ENCODE measurements around the gene SLC9A5. TPM values are rescaled to one million over a fixed set of nuclear protein-coding genes. Genes with fewer than 3 reads are reported as not detected.

Gene SLC9A5, protein sequence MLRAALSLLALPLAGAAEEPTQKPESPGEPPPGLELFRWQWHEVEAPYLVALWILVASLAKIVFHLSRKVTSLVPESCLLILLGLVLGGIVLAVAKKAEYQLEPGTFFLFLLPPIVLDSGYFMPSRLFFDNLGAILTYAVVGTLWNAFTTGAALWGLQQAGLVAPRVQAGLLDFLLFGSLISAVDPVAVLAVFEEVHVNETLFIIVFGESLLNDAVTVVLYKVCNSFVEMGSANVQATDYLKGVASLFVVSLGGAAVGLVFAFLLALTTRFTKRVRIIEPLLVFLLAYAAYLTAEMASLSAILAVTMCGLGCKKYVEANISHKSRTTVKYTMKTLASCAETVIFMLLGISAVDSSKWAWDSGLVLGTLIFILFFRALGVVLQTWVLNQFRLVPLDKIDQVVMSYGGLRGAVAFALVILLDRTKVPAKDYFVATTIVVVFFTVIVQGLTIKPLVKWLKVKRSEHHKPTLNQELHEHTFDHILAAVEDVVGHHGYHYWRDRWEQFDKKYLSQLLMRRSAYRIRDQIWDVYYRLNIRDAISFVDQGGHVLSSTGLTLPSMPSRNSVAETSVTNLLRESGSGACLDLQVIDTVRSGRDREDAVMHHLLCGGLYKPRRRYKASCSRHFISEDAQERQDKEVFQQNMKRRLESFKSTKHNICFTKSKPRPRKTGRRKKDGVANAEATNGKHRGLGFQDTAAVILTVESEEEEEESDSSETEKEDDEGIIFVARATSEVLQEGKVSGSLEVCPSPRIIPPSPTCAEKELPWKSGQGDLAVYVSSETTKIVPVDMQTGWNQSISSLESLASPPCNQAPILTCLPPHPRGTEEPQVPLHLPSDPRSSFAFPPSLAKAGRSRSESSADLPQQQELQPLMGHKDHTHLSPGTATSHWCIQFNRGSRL
- 0.65 and 1.2 TPM in 2 replicates for total RNA-seq

DNA sequence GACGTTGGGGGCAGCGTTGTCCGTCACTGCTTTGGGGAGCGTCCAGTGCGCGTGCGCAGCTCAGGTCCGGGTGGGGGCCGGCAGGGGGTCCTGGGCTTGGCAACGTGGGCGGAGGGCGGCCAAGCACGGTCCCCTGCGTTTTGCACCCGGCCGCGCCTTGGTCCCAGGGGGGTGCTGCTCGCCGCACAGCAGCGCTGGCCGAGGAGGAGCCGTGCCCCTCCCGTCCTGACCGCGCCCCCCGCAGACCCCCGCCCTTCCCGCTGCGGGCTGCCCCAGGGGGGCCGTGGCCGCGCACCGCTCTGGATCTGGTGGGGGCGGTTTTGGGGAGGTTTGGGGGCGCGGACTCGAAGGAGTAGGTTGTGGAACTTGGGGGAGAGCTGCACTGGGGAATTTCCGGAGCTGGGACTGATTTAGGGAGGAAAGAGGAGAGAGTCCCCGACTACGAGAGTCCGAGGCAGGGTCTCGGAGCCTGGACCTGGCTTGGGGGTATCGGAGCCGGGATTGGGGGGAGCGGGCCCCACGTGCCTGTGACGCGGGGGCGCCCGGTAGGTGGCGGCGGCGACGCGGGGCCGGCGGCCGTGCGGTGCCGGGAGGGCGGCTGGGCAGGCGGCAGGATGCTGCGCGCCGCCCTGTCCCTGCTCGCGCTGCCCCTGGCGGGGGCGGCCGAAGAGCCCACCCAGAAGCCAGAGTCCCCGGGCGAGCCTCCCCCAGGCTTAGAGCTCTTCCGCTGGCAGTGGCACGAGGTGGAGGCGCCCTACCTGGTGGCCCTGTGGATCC, at the start of gene SLC9A5:
SLC9A5 (plus strand) TSS at position 579 of the 777 bp plus-strand sequence; CDS start at position 615, 36 bp downstream.

DNA sequence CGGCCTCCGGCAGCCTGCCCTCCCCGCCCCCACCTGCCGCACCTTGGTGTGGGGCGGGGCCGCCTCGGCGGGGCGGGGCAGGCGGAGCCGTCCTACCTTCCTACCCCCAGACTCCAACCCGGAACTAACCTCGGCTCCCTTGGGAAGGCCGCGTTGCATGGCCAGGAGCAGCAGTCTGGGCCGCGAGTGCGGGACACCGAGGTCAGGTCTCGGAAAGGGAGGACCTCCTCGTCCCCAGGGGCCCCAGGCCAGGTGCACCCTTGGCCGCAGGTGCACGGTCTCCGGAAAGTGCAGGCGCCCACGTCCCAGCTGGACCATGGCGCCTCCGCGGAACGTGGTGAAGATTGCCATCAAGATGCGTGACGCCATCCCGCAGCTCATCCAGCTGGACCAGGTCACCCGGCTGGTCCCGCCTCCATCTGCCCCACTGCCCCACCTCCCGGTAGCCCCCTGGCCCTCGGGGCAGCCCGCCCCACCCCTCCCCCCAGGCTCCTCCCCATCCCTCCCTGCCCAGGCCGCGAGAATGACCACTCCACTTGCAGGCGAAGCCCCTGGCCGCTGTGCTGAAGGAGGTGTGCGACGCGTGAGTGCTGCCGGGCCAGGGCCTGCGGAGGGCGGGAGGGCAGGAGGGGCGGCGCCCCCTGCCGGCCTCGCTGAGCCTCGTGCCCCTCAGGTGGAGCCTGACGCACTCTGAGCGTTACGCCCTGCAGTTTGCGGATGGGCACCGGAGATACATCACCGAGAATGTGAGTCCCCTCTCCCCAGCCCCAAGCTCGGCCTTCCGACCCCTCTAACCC, 49.6 kb upstream of the SLC9A5 start, which contains the start of gene ELMO3:
ELMO3 (plus strand) TSS at position 121 of the 797 bp plus-strand sequence; CDS start at position 317, 196 bp downstream.

DNA sequence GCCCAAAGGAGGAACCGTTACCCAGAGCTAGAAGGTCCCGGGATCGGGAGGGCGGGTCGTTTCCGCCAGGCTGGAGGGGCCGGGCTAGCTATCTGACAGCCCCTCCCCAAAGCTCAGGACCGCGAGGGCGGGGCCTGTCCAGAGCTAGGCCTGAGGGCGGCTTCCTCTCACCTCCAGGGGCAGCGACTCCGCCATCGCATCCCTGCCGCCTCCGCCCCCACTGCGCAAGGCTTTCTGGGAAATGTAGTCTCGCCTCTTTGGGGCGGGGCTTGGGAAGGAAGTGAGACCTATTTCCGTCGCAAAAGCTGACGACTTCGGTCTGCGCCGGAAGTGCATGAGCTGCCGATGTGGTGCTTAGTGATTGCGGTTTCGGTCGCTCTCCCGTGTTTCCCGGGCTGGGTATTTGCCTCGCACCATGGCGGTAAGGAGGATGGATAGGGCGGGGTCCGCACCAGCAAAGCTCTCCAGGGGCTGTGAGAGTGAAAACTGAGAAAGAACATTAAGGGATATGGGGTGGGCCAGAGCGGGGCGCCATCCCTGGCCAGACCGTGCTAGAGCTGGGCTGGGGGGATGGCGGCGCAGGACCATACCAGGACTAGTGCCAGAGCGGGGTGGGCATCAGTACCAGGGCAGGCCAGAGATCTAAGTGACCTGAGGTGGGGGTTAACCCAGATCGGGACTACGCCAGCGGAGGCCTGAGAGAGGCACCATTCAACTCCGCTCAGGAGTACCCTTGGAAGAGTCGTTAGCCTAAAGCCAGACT, 21.8 kb upstream of the SLC9A5 start, which contains the start of gene TMEM208:
TMEM208 (plus strand) TSS at position 327 of the 763 bp plus-strand sequence; CDS start at position 416, 89 bp downstream.

DNA sequence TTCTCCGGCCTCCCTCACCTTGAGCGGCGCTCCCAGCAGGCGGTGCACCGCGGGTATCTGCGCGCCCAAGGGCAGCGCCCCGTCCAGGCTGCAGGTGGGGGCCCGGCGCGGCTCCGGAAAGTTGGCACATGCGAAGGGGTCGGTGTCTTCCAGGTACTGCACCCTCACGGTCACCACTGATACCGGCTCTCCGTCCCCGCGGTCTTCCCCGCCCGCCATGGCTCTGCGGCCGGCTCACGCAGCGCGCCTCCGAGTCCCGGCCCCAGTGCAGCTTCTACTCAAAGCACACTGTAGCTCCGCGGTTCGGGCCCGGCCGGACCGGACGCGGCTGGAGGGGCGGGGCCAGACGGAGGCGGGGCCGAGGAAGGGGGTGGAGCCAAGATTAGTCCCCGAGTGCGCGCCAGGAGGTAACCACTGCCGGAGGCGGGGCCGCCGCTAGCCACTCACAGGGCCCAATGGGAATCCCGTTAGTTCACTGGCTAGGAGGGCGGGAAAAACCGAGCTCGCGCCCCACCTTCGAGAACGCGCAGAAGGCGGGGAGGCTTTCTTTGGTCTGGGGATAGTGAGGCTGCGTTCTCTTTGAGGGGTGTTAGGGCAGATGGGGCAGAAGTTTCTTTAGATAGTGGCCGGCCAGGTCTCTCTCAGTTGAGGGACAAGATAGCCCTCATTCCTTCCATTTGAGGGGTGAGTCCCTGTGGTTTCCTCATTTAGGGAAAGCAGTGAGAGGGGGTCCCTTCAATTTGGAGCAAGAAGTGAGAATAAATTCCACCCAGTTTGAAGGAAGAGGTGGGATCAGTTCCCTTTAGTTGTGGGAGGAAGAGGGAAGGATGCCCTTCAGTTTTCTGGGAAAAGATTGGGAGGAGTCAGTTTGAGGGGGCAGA, 1.3 kb upstream of the SLC9A5 start, which contains the start of gene FHOD1:
FHOD1 (minus strand) TSS at position 290 of the 881 bp plus-strand sequence; CDS start at position 219, 71 bp downstream.

DNA sequence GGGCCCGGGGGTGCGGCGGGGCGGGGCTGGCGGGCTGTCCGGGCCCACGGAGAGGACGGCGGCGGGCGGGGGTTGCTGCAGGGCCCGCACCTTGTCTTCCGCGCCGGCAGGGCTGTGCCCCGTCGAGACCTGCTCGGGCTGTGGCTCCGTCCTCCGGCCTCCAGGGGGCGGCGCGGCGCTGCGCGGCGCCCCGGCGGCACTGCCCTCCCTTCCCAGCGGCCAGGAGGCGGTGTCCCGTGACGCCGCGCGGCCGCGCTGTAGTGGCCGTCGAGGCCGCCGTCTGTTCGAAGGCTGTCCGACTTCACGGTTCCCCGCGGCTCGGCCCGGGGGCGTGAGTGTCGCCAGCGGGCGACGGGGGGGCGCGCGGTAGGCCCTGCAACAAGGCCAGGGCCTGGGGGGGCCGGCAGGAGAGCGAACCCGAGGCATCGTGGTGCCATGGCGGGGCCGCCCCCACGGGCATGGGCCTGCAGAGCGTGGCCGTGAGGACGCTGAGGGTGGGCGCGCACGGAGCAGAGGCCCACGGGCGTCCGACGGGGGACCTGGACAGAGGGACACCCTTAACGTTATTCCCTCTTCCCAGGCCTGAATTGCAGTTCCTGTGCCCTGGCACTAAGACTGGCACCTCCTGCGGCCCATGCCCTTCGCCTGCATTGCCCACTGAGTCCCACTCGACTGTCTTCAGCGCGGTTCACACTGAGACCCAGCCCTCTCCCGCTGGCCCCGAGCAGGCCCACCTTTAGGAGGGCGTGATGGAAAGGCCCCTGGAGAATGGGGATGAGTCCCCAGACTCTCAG, 30.7 kb downstream of the SLC9A5 start, which contains the start of gene PLEKHG4:
PLEKHG4 (plus strand) TSS at position 237 of the 794 bp plus-strand sequence; CDS start at position 750, 513 bp downstream.

Other genes with a start within 250 kb of the SLC9A5 start
- gene CBFB, start 219.8 kb upstream of the SLC9A5 start, total RNA-seq, result 48.2 and 64.0 TPM in 2 replicates
- 8.4 and 12.8 TPM in 2 replicates for gene PHAF1, start 139.0 kb upstream of the SLC9A5 start, total RNA-seq
- gene B3GNT9, start 98.0 kb upstream of the SLC9A5 start, total RNA-seq, result 18.1 and 23.9 TPM in 2 replicates
- gene TRADD, start 89.1 kb upstream of the SLC9A5 start, total RNA-seq, result 34.4 and 39.5 TPM in 2 replicates
- gene FBXL8, start 89.0 kb upstream of the SLC9A5 start, total RNA-seq, result 11.3 and 12.1 TPM in 2 replicates
- 4.9 and 9.4 TPM in 2 replicates for gene HSF4, start 84.2 kb upstream of the SLC9A5 start, total RNA-seq
- gene NOL3, start 78.4 kb upstream of the SLC9A5 start, total RNA-seq, result 24.8 and 31.0 TPM in 2 replicates
- 9.2 and 12.7 TPM in 2 replicates for gene MATCAP1, start 65.0 kb upstream of the SLC9A5 start, total RNA-seq
- gene EXOC3L1, start 58.8 kb upstream of the SLC9A5 start, total RNA-seq, result 0.08 TPM in 1 of 2 replicates, not detected in the other
- 81.8 and 112 TPM in 2 replicates for gene E2F4, start 56.8 kb upstream of the SLC9A5 start, total RNA-seq
- 56.5 and 70.0 TPM in 2 replicates for gene ELMO3, start 49.8 kb upstream of the SLC9A5 start, total RNA-seq
- gene TMEM208, start 21.8 kb upstream of the SLC9A5 start, total RNA-seq, result 30.2 and 46.2 TPM in 2 replicates
- gene FHOD1, start 1.5 kb upstream of the SLC9A5 start, total RNA-seq, result 24.1 and 35.0 TPM in 2 replicates
- gene PLEKHG4, start 30.6 kb downstream of the SLC9A5 start, total RNA-seq, result 2.6 and 5.2 TPM in 2 replicates
- gene KCTD19, start 77.8 kb downstream of the SLC9A5 start, total RNA-seq, result not detected in 2 replicates
- gene LRRC36, start 77.8 kb downstream of the SLC9A5 start, total RNA-seq, result 0.31 TPM in 1 of 2 replicates, not detected in the other
- not detected in 2 replicates for gene TPPP3, start 144.5 kb downstream of the SLC9A5 start, total RNA-seq
- gene ZDHHC1, start 167.5 kb downstream of the SLC9A5 start, total RNA-seq, result 4.4 and 6.2 TPM in 2 replicates
- gene HSD11B2, start 182.1 kb downstream of the SLC9A5 start, total RNA-seq, result 0.23 TPM in 1 of 2 replicates, not detected in the other
- gene ATP6V0D1, start 232.2 kb downstream of the SLC9A5 start, total RNA-seq, result 87.6 and 98.5 TPM in 2 replicates
- gene AGRP, start 234.6 kb downstream of the SLC9A5 start, total RNA-seq, result not detected in 2 replicates